HG03460 (cell line): Measurements from ENCODE around the gene KIAA1614.
A peak's percentile ranks its signal among the peaks of the same experiment; 100 is the strongest.

Source experiments
- ATAC-seq: cut with Tn5 transposase; IDR thresholded peaks from one replicate; pipeline ENCODE4 v1.9.1; 2021; ENCODE audit not compliant: unreplicated experiment

The KIAA1614 gene

DNA sequence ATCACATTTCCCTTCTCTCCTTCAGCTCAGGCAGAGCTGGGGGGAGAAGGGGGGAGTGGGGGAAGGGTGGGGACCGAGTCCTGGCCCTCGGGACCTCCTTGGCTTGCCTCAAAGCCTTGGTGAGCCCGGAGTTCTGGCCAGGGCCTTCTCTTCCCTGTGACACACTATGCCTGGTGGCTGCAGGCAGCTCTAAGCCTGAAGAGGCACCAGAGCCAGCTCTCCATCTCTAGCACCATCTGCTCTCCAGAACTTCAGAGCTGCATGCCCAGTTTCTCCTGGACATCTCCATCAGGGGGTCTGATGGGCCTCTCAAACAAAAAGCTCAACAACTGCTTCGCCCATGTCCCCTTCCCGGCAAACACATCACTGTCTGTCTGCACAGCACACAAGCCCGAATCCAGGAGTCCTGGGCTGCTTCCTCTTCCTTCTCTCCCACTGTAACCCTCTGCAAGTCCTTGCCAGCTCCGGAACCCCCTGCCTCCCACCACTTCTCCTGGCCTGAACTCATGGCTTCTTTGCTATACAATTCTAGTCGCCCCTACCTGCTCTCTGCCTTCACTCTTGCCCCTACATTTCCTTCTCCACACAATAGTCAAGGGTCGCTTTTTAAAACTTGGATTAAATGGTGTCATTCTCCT is 26.5 kb downstream of the KIAA1614 start:
- ATAC-seq: no peak

DNA sequence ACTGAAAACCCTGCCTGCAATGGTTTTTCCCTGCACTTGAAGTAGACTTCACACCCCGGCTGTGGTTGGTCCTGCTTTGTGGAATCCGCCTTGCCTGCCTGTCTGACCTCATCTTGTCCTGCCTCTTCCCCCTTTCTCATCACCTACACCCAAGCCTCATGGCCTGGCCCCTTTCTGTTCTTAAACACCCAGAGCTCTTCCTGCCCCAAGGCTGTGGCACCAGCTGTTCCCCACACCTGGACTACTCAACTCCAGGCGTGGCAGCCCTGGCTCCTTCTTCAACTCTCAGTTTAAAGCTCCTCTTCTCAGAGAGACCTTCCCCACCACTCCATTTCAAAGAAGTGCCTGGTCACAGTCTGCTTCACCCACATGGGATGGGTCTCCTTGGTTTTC is 27.0 kb downstream of the KIAA1614 start:
- no peak for ATAC-seq

DNA sequence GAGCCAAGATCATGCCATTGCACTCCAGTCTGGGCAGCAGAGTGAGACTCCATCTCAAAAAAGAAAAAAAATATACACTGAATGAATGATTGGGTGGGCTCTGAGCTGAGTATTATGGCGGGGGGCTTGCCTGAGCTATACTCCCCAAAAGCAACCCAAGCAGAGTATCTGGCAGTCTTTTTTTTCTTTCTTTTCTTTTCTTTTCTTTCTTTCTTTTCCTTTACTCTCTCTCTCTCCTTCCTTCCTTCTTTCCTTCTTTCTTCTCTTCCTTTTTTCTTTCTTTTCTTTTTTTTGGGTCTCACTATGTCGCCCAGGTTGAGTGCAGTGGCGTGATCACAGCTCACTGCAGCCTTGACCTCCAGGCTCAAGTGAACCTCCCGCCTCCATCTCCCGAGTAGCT is 27.7 kb downstream of the KIAA1614 start:
- ATAC-seq: no peak

DNA sequence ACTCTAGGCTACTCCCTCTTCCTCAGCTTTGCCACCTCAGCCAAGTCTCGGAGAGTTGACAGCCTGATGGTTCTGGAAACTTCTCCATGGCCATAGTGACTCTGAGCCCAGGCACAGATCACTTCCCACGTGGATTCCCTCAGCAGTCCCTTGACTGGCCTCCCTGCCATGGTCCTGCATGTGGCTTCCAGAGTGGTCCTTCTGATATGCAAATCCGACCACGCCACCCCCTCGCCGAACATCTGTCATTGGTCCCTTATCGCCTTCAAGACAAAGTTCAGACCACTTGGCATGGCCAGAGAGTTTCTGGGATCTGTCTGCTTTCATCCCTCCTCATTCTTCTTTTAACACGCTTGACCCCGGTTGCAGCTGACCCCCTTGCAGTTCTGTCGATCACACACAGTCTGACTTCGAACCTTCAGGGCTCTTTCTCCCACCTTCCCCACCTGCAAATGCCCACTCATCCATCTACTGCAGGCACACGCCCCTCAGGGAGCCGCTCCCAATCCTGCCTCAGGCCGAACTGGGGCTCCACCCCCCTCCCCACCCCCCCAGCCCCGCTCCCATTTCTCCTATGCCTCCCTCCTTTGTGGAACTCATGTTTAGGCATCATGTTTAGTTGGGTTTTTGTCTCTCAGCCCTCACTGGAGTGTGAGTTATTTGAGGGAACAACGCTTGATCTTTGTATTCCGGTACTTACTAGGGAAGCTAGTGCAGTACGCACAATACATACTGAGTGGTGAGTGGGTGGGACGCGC is 29.0 kb downstream of the KIAA1614 start:
- ATAC-seq: no peak

- ATAC-seq: no peak
Observed at GRCh38 chr1:180945151-180945550, 32.5 kb downstream of the KIAA1614 start.

- no peak for ATAC-seq
Observed at GRCh38 chr1:180945551-180945950, 32.9 kb downstream of the KIAA1614 start.

DNA sequence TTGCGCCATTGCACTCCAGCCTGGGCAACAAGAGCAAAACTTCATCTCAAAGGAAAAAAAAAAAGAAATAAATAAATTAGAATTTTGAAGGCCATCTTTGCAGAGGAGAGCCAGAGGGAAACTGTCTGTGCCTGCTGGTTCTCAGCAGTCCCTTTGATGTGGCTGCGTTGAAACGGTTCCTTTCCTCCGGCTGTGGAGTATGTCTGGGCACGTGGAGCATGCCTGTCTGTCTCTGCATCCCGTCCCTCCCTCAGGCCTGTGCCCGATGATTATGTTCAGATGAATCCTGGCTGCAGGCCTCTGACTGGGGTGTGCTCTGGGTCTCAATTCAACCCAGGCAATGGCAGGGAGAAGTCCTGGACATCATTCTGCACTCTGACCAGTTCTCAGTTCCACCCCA is 33.4 kb downstream of the KIAA1614 start:
- ATAC-seq: no peak

- no peak for ATAC-seq
Observed at GRCh38 chr1:180946541-180947498, 34.1 kb downstream of the KIAA1614 start.

DNA sequence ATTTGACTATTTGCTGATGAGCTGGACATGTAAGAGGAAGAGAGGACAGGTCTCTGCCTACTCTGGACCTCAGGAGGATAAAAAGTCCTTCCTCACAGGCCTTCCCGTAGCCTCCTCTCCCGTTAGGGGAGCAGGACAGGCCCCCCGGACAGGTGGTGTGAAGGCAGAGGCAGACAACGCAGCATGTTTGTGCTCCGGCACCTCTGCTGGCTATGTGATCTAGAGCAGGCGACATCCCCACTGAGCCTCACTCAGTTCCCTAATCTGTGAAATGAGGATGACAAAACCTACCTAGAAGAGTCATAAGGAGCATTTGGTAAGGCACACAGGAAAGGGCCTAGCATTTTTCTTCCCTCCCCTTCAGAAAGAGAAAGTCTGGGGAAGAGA is 34.8 kb downstream of the KIAA1614 start:
- no peak for ATAC-seq

- ATAC-seq: no peak
Observed at GRCh38 chr1:180947901-180948640, 35.4 kb downstream of the KIAA1614 start.

GRCh38 chr1:180948641-180949615 is 36.2 kb downstream of the KIAA1614 start:
- ATAC-seq: no peak

GRCh38 chr1:180949616-180950000 is 36.9 kb downstream of the KIAA1614 start:
- ATAC-seq: no peak

GRCh38 chr1:180950321-180950720 is 37.6 kb downstream of the KIAA1614 start:
- no peak for ATAC-seq

DNA sequence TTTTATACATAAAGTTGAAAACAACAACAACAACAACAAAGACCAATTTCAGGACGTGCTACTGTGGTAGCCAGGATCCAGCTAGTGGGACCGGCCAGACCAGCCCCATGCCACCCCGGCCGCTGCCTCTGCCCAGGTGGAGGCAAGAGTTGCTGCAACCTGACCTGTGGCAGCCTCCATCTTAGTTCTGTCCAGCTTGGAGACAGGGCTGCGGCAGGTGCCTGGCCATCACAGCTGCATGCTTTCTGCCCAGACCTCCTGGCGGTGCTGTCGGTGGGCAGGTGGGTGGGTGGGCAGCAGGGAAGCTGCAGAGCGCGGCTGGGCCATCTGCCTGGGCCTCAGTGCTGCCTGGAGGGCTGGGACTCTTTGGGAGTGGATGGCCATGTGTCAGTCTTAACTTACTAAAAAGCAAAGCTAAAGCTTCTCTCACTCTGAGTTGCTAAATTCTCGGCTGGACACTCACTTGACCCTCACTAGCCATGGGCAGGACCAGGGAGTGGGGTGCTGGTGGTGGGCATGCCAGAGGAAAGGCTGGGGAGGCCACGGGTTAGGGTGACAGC is 38.6 kb downstream of the KIAA1614 start:
- no peak for ATAC-seq

DNA sequence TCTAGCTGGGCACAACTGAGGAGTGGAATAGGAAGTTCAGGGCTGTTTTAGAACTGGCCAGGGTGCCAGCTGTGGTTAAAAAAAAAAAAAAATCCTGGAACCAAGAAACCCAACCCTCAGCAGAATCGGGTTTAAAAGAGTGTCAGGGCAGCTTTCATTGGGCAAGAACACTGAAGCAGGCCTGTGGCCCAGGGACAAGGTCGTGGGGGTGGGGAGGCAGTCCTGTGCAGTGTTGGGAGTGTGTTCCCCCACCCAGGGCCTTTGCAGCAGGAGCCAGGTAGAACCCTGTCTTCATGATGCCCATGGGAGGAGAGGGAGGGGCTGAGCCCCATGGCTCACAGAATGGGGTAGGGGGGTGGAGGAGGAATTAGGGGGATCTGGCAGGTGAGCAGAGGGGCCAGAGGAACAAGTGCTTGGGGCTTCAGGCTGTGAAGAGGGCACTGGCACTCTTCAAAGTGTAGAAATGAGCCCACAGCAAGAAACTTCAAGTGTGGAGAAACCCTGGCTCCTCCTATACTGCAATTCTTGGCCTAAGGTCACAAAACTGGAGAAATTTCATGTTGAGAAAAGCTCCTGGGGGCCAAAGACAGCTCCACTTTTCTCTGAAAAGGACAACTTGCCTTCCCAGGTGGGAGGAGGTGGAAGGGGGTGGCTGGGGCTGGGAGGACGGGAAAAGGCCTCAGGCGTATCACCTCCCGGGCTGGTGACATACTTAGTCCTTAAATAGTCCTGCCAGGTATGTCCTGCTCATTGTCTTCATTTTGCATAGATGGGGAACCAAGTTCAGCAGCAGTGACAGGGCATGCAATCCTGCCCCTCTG is 39.3 kb downstream of the KIAA1614 start:
- no peak for ATAC-seq

- ATAC-seq: no peak
Observed at GRCh38 chr1:180952657-180953013, 39.9 kb downstream of the KIAA1614 start.

DNA sequence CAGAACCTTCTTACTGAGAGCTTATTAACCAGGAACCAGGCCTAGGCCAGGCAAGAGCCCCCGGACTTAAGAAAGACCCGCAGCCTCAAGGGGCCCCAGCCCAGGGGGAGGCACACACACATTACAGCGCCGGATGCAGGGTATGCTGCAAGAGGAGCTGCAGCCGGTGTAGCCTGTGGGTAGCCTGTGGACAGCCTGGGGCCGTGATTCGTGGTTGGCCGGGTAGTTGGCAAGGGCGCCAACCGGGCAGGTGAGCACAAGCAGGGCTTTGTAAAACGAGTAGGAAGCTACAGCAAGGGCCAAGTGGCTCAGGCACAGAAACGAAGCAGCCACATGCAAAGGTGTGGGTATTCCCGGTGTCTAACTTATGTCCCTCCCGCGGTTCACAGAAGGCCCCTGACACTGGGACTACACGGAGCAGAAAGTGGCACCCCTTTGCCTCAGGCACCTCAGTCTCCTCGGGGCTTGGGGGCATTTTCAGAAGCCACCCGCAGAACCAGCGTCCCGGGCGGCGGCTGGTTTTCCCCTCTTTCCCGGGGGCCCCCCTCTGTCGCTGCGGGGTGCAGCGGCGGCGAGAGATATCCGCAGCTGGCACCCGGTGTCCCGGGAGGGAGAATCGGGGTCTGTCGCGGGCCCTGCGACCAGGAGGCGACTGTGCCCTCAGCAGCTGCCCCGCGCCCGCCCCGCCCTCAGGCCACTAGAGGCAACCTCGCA is 40.8 kb downstream of the KIAA1614 start:
- ATAC-seq: peak; percentile 40
